ENCODE measurements around the gene ALG11.
"Not testable (repeated sequence)": the region's sequence is repeated elsewhere in the genome, so short reads cannot be mapped to it uniquely, and the experiment has no call there.

The ALG11 gene

DNA sequence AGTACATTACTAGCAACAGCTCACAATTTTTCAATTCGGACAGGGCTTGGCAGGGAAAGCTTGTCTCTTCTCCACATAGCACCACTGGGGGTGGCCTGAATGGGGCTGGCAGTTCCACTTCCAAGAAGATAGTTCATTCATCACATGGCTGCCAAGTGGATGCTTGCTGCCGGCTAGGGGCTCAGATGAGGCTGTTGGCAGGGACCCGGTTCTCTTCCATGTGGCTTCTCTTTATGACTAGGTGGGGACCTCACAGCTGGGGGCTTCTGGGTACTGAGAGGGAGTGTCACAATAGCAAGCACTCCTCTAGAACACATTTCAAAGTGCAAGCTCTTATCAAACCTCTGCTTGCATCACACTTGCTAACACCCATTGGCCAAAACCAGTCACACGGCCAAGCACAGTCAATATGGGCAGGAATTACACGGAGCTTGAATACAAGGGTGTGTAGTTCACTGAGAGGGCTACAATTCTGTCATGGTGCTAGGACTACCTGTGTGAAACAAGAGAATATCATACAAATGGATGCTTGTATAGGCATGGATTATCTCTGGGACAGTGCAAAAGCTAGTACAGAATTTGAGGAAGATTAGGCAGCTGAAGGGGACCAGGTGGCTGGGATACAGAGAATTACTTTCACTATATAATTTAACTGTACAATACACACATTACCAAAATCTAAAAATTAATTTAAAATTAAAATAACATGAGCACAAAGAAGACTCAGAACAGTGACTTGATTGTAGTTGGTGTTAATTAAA lies 33.2 kb upstream of the ALG11 start:
- Histone ChIP-seq H3F3A (ENCODE audit: insufficient read depth, low read length) (no peaks in the 10 kb centered on the region), H3K79me2 (ENCODE audit: insufficient read depth, low read length) (no peaks in the 10 kb centered on the region), H4K20me1 (ENCODE audit: insufficient read depth, low read length) (no peaks in the 10 kb centered on the region), H3K9me2 (ENCODE audit: low read depth, low read length) (no peaks in the 10 kb centered on the region), H3K9ac (ENCODE audit: low read length) (no peak overlapping the region), H3K9me3 (ENCODE audit: low read length) (no peaks in the 10 kb centered on the region), H3K4me2 (ENCODE audit: low read length) (no peak overlapping the region), H3K4me3 (ENCODE audit: low read depth, low read length, poor library complexity, severe bottlenecking) (no peak overlapping the region), H3K36me3 (ENCODE audit: insufficient read depth, low read length) (no peaks in the 10 kb centered on the region), H2AFZ (ENCODE audit: low read length) (no peak overlapping the region), H3K27me3 (ENCODE audit: insufficient read depth, low read length) (no peaks in the 10 kb centered on the region), H3K4me1 (ENCODE audit: insufficient read depth, low read length, severe bottlenecking) (no peaks in the 10 kb centered on the region), H3K27ac (ENCODE audit: low read depth, low read length, poor library complexity, severe bottlenecking) (no peak overlapping the region)
- TF ChIP-seq EZH2 (IDR thresholded peaks at IDR 0.05; ENCODE audit: borderline replicate concordance, low read length) (no peak), CTCF (IDR thresholded peaks at IDR 0.05; ENCODE audit: low read length) (no peak)

DNA sequence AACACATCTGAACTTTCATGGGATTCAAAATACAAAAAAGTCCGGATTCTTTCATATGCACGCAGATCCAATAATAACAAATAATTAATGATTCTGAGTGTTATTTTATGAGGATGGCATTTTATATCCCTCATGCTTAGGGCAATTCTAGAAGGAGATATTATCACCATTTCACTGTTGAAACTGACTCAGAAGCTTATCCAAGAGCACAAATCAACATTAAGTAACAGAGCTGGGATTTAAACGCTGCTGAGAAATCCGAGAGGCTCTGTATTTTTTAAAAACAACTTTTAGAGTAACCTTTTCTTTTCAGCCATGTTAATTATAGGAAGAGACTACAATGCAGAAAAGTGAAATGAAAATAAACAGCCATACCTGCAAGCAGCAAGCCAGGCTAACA lies 31.3 kb upstream of the ALG11 start:
- Histone ChIP-seq H3K79me2 (ENCODE audit: insufficient read depth, low read length) (no peaks in the 10 kb centered on the region), H3K4me1 (ENCODE audit: insufficient read depth, low read length, severe bottlenecking) (no peaks in the 10 kb centered on the region), H3K4me2 (ENCODE audit: low read length) (no peak overlapping the region), H3K9me3 (ENCODE audit: low read length) (no peaks in the 10 kb centered on the region), H3K27me3 (ENCODE audit: insufficient read depth, low read length) (no peaks in the 10 kb centered on the region), H3K9me2 (ENCODE audit: low read depth, low read length) (no peaks in the 10 kb centered on the region), H4K20me1 (ENCODE audit: insufficient read depth, low read length) (no peaks in the 10 kb centered on the region), H2AFZ (ENCODE audit: low read length) (no peak overlapping the region), H3F3A (ENCODE audit: insufficient read depth, low read length) (no peaks in the 10 kb centered on the region), H3K36me3 (ENCODE audit: insufficient read depth, low read length) (no peaks in the 10 kb centered on the region), H3K27ac (ENCODE audit: low read depth, low read length, poor library complexity, severe bottlenecking) (no peak overlapping the region), H3K4me3 (ENCODE audit: low read depth, low read length, poor library complexity, severe bottlenecking) (no peak overlapping the region), H3K9ac (ENCODE audit: low read length) (no peak overlapping the region)
- no peak for TF ChIP-seq CTCF (IDR thresholded peaks at IDR 0.05; ENCODE audit: low read length)
- no peak for TF ChIP-seq EZH2 (IDR thresholded peaks at IDR 0.05; ENCODE audit: borderline replicate concordance, low read length)

- no peaks in the 10 kb centered on the region for H3K36me3 ChIP-seq (ENCODE audit: insufficient read depth, low read length)
- H3K4me3 ChIP-seq (ENCODE audit: low read depth, low read length, poor library complexity, severe bottlenecking), result no peak overlapping the region
- H3F3A ChIP-seq (ENCODE audit: insufficient read depth, low read length), result no peaks in the 10 kb centered on the region
- H3K4me2 ChIP-seq (ENCODE audit: low read length), result no peak overlapping the region
- no peaks in the 10 kb centered on the region for H3K9me3 ChIP-seq (ENCODE audit: low read length)
- TF ChIP-seq CTCF (IDR thresholded peaks at IDR 0.05; ENCODE audit: low read length) (no peak), EZH2 (IDR thresholded peaks at IDR 0.05; ENCODE audit: borderline replicate concordance, low read length) (no peak)
- no peak overlapping the region for H3K27ac ChIP-seq (ENCODE audit: low read depth, low read length, poor library complexity, severe bottlenecking)
- no peak overlapping the region for H2AFZ ChIP-seq (ENCODE audit: low read length)
- H3K9me2 ChIP-seq (ENCODE audit: low read depth, low read length), result no peaks in the 10 kb centered on the region
- no peaks in the 10 kb centered on the region for H3K27me3 ChIP-seq (ENCODE audit: insufficient read depth, low read length)
- H3K9ac ChIP-seq (ENCODE audit: low read length), result no peak overlapping the region
- no peaks in the 10 kb centered on the region for H4K20me1 ChIP-seq (ENCODE audit: insufficient read depth, low read length)
- no peaks in the 10 kb centered on the region for H3K4me1 ChIP-seq (ENCODE audit: insufficient read depth, low read length, severe bottlenecking)
- no peaks in the 10 kb centered on the region for H3K79me2 ChIP-seq (ENCODE audit: insufficient read depth, low read length)
These were observed 30.8 kb upstream of the ALG11 start for GRCh38 chr13:51981355-51981754.

DNA sequence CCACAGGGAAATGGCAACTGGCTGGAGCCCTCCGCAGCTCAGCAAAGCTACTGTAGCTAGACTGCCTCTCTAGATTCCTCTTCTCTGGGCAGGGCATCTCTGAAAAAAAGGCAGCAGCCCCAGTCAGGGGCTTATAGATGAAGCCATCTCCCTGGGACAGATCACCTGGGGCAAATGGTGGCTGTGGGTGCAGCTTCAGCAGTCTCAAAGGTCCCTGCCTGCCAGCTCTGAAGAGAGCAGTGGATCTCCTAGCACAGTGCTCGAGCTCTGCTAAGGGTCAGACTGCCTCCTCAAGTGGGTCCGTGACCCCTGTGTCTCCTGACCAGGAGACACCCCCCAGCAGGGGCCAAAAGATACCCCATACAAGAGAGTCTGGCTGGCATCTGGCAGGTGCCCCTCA lies 28.9 kb upstream of the ALG11 start:
- not testable (repeated sequence) for H3K9ac ChIP-seq (ENCODE audit: low read length); H3K4me3 ChIP-seq (ENCODE audit: low read depth, low read length, poor library complexity, severe bottlenecking); H3K36me3 ChIP-seq (ENCODE audit: insufficient read depth, low read length); H3K9me3 ChIP-seq (ENCODE audit: low read length); H3K4me1 ChIP-seq (ENCODE audit: insufficient read depth, low read length, severe bottlenecking); H3K79me2 ChIP-seq (ENCODE audit: insufficient read depth, low read length); H3K27me3 ChIP-seq (ENCODE audit: insufficient read depth, low read length); H3K4me2 ChIP-seq (ENCODE audit: low read length); H3F3A ChIP-seq (ENCODE audit: insufficient read depth, low read length); H3K27ac ChIP-seq (ENCODE audit: low read depth, low read length, poor library complexity, severe bottlenecking); H4K20me1 ChIP-seq (ENCODE audit: insufficient read depth, low read length); H2AFZ ChIP-seq (ENCODE audit: low read length); H3K9me2 ChIP-seq (ENCODE audit: low read depth, low read length)

DNA sequence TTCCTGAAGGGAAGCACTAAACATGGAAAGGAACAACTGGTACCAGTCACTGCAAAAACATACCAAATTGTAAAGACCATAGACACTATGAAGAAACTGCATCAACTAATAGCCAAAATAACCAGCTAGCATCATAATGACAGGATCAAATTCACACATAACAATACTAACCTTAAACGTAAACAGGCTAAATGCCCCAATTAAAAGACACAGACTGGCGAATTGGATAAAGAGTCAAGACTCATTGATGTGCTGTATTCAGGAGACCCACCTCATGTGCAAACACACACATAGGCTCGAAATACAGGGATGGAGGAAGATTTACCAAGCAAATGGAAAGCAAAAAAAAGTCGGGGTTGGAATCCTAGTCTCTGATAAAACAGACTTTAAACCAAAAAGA lies 27.3 kb upstream of the ALG11 start:
- H3K27ac ChIP-seq (ENCODE audit: low read depth, low read length, poor library complexity, severe bottlenecking); H3K4me2 ChIP-seq (ENCODE audit: low read length); H3K9ac ChIP-seq (ENCODE audit: low read length); H2AFZ ChIP-seq (ENCODE audit: low read length); H4K20me1 ChIP-seq (ENCODE audit: insufficient read depth, low read length); H3K4me3 ChIP-seq (ENCODE audit: low read depth, low read length, poor library complexity, severe bottlenecking); H3F3A ChIP-seq (ENCODE audit: insufficient read depth, low read length); H3K79me2 ChIP-seq (ENCODE audit: insufficient read depth, low read length); H3K4me1 ChIP-seq (ENCODE audit: insufficient read depth, low read length, severe bottlenecking); H3K27me3 ChIP-seq (ENCODE audit: insufficient read depth, low read length); H3K9me2 ChIP-seq (ENCODE audit: low read depth, low read length); H3K36me3 ChIP-seq (ENCODE audit: insufficient read depth, low read length); H3K9me3 ChIP-seq (ENCODE audit: low read length): not testable (repeated sequence)
